ENCODE results near the gene NSG1.

NSG1 gene

GRCh38 chr4:4412641-4413372, 25.9 kb downstream of the NSG1 start:
- TF ChIP-seq, protein P1, sequence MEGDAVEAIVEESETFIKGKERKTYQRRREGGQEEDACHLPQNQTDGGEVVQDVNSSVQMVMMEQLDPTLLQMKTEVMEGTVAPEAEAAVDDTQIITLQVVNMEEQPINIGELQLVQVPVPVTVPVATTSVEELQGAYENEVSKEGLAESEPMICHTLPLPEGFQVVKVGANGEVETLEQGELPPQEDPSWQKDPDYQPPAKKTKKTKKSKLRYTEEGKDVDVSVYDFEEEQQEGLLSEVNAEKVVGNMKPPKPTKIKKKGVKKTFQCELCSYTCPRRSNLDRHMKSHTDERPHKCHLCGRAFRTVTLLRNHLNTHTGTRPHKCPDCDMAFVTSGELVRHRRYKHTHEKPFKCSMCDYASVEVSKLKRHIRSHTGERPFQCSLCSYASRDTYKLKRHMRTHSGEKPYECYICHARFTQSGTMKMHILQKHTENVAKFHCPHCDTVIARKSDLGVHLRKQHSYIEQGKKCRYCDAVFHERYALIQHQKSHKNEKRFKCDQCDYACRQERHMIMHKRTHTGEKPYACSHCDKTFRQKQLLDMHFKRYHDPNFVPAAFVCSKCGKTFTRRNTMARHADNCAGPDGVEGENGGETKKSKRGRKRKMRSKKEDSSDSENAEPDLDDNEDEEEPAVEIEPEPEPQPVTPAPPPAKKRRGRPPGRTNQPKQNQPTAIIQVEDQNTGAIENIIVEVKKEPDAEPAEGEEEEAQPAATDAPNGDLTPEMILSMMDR (conservative IDR thresholded peaks at IDR 0.05; ENCODE audit: low read depth, low read length) = no peak
- no peak overlapping the region for H3K4me3 ChIP-seq (ENCODE audit: low read length)
- no peak for DNase-seq (ENCODE audit: low read depth)

- no peak for DNase-seq (ENCODE audit: low read depth)
- TF ChIP-seq, protein P1 (conservative IDR thresholded peaks at IDR 0.05; ENCODE audit: low read depth, low read length) = no peak
- no peak overlapping the region for H3K4me3 ChIP-seq (ENCODE audit: low read length)
Measured at GRCh38 chr4:4413373-4413725, 26.4 kb downstream of the NSG1 start.

DNA sequence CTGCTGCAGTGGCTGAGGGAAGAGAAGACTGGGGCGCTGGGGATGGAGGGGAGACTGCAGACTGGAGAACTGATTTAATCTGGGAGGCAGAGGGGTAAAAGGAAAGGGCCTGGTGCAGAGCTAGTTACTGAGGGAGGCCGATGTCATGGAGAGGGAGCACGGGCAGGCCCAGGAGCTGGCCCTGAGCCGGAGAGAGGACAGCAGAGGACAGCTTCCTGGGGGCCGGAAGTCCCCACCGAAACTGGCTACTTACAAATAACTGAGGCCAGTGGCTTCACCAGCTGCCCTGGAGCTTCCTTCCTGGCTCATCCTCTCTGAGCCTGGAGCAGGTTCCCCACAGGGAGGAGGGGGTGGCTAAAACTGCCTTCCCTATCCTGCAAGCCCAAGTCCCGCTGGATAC, 26.9 kb downstream of the NSG1 start:
- no peak for DNase-seq (ENCODE audit: low read depth)
- TF ChIP-seq, protein P1 (conservative IDR thresholded peaks at IDR 0.05; ENCODE audit: low read depth, low read length) = no peak
- no peak overlapping the region for H3K4me3 ChIP-seq (ENCODE audit: low read length)

DNA sequence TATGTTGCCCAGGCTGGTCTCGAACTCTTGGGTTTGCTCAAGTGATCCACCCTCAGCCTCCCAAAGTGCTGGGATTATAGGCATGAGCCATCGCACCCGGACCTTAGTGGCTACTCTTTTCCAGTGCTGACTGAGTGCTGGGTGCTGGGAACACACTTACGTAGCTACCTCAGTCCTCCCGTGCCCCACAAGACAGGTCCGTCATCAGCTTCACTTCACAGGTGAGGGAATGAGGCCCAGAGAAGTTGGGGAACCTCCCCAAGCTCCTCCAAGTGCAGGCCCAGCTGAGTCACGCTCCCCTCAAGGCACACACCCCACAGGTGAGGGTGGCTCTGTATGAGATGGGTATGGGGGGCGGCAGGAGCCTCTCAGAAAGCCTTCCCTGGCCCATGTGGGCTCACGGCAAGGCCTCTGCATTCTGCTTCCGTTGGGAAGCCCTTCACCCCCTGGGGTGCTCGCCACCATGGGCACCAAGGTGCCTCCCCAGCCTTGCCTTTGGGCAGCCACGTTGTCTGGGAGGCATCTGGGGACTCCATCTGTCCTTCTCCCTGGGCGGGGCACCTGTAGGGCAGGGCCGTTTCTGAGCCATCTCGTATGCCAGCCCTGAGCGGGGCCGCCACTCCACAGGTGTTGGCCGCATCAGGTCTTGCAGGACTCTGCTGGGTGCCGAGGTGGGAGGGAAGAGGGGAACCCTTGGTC, 28.4 kb downstream of the NSG1 start:
- TF ChIP-seq, protein P1 (conservative IDR thresholded peaks at IDR 0.05; ENCODE audit: low read depth, low read length) = no peak
- H3K4me3 ChIP-seq (ENCODE audit: low read length) = no peak overlapping the region
- DNase-seq (ENCODE audit: low read depth) = no peak

GRCh38 chr4:4415806-4416805, 29.2 kb downstream of the NSG1 start:
- no peak for DNase-seq (ENCODE audit: low read depth)
- no peak overlapping the region for H3K4me3 ChIP-seq (ENCODE audit: low read length)
- TF ChIP-seq, protein P1 (conservative IDR thresholded peaks at IDR 0.05; ENCODE audit: low read depth, low read length) = no peak

DNA sequence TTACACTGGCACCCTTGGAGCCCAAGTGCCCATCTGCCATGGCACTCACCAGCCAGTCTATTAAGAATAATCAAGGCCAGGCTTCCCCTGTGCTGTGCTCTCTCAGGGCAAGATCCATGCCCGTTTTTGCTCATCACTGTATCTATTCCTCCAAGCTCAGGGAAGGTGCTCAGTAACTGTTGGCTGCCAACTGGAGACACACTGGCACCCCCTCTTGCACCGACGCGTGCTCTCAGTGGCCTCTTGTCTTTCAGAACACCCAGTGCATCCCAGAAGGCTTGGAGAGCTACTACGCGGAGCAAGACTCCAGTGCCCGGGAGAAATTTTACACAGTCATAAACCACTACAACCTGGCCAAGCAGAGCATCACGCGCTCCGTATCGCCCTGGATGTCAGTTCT, 30.1 kb downstream of the NSG1 start:
- no peak for DNase-seq (ENCODE audit: low read depth)
- no peak overlapping the region for H3K4me3 ChIP-seq (ENCODE audit: low read length)
- TF ChIP-seq, protein P1 (conservative IDR thresholded peaks at IDR 0.05; ENCODE audit: low read depth, low read length) = no peak

Data from retinal pigment epithelial cell (primary cell).